GM23338 (cell line): Measurements from ENCODE around the gene DAAM1. TPM values are rescaled to one million over a fixed set of nuclear protein-coding genes. Genes with fewer than 3 reads are reported as not detected.

Source experiments
- ATAC-seq: fragments of 200-7000 bp; cut with Tn5 transposase; 3 replicates; pipeline ENCODE4 v1.9.1; 2020
- DNase-seq: peaks from one replicate; pipeline ENCODE4 v3.0.0-alpha.2; 2015; ENCODE audit warnings: low spot score
- H2AFZ ChIP-seq: fragments of 200-600 bp; sonication (generic); 2 replicates; pipeline ENCODE4 v1.8.0; 2016; ENCODE audit warnings: antibody characterized with exemption, mild to moderate bottlenecking, moderate library complexity
- H3F3A ChIP-seq: fragments of 200-600 bp; sonication (generic); replicated peaks from 2 replicates; pipeline ENCODE4 v1.8.0; 2017; ENCODE audit warnings: antibody characterized with exemption, mixed run types, low read depth
- H3K27ac ChIP-seq: fragments of 200-600 bp; sonication (generic); 2 replicates; pipeline ENCODE4 v1.6.1; 2016; ENCODE audit warnings: low read depth
- H3K27me3 ChIP-seq: fragments of 200-600 bp; sonication (generic); 2 replicates; pipeline ENCODE4 v1.8.0; 2016; ENCODE audit warnings: mild to moderate bottlenecking, mixed run types, moderate library complexity; ENCODE audit not compliant: insufficient read depth
- H3K36me3 ChIP-seq: fragments of 200-600 bp; sonication (generic); 2 replicates; pipeline ENCODE4 v1.8.0; 2016; ENCODE audit warnings: mild to moderate bottlenecking; ENCODE audit not compliant: insufficient read depth
- H3K4me1 ChIP-seq: fragments of 200-600 bp; sonication (generic); 2 replicates; pipeline ENCODE4 v1.8.0; 2016; ENCODE audit warnings: mild to moderate bottlenecking, moderate library complexity; ENCODE audit not compliant: insufficient read depth
- H3K4me2 ChIP-seq: fragments of 200-600 bp; sonication (generic); 2 replicates; pipeline ENCODE4 v1.7.1; 2017; ENCODE audit warnings: mixed run types
- H3K4me3 ChIP-seq: fragments of 200-600 bp; sonication (generic); 2 replicates; pipeline ENCODE4 v1.6.1; 2016; ENCODE audit warnings: mixed run types
- H3K79me2 ChIP-seq: fragments of 200-600 bp; sonication (generic); replicated peaks from 2 replicates; pipeline ENCODE4 v1.8.0; 2017; ENCODE audit warnings: mild to moderate bottlenecking; ENCODE audit not compliant: insufficient read depth
- H3K9me2 ChIP-seq: fragments of 200-600 bp; sonication (generic); 2 replicates; pipeline ENCODE4 v1.8.0; 2017; ENCODE audit not compliant: insufficient read depth
- H4K20me1 ChIP-seq: fragments of 200-600 bp; sonication (generic); replicated peaks from 2 replicates; pipeline ENCODE4 v1.8.0; 2017; ENCODE audit warnings: mild to moderate bottlenecking; ENCODE audit not compliant: insufficient read depth
- H3K27ac Mint-ChIP-seq: 2 replicates; pipeline ENCODE4 v1.8.0; 2020; ENCODE audit warnings: inconsistent platforms, mild to moderate bottlenecking, moderate library complexity, mixed read lengths
- H3K27me3 Mint-ChIP-seq: 3 replicates; pipeline ENCODE4 v1.8.0; 2022; ENCODE audit warnings: low read depth, mild to moderate bottlenecking, moderate library complexity, mixed read lengths, inconsistent platforms; ENCODE audit not compliant: insufficient read depth, poor library complexity
- H3K36me3 Mint-ChIP-seq: 3 replicates; pipeline ENCODE4 v1.8.0; 2021; ENCODE audit warnings: low read depth, mild to moderate bottlenecking, inconsistent platforms, moderate library complexity, mixed read lengths
- H3K4me1 Mint-ChIP-seq: 3 replicates; pipeline ENCODE4 v1.8.0; 2020; ENCODE audit warnings: mild to moderate bottlenecking, inconsistent platforms, mixed read lengths
- H3K4me3 Mint-ChIP-seq: 3 replicates; pipeline ENCODE4 v1.8.0; 2021; ENCODE audit warnings: moderate library complexity, mild to moderate bottlenecking, inconsistent platforms, mixed read lengths
- H3K9me3 Mint-ChIP-seq: 3 replicates; pipeline ENCODE4 v1.8.0; 2020; ENCODE audit warnings: moderate library complexity, mild to moderate bottlenecking, inconsistent platforms, mixed read lengths
- CREB1 ChIP-seq: fragments of 250-450 bp; sonication (Bioruptor Pico); IDR thresholded peaks from 2 replicates; pipeline ENCODE4 v1.5.0; 2020; ENCODE audit warnings: low read depth, mild to moderate bottlenecking, moderate library complexity
- CTCF ChIP-seq, 2 experiments: fragments of 200-600 bp in 1 of 2; sonication (generic) in 1 of 2; conservative IDR thresholded peaks; 2 replicates each; pipeline versions ENCODE4 v1.5.1 to v1.6.1; 2016 to 2017; ENCODE audit warnings: antibody characterized with exemption in 2 of 2, low read depth in 2 of 2, mild to moderate bottlenecking in 2 of 2, moderate library complexity in 1 of 2
- ETS1 ChIP-seq: IDR thresholded peaks from 2 replicates; pipeline ENCODE4 v1.6.1; 2016; ENCODE audit warnings: antibody characterized with exemption
- EZH2 ChIP-seq: fragments of 200-600 bp; sonication (generic); IDR thresholded peaks from one replicate; pipeline ENCODE4 v1.8.0; 2017; ENCODE audit warnings: antibody characterized with exemption, mild to moderate bottlenecking, low read depth; ENCODE audit not compliant: unreplicated experiment
- EZH2phosphoT487 ChIP-seq: fragments of 200-600 bp; sonication (generic); IDR thresholded peaks from one replicate; pipeline ENCODE4 v1.8.1; 2018; ENCODE audit warnings: antibody characterized with exemption; ENCODE audit not compliant: unreplicated experiment
- JUNB ChIP-seq: IDR thresholded peaks from one replicate; pipeline ENCODE4 v1.6.1; 2016; ENCODE audit warnings: antibody characterized with exemption; ENCODE audit not compliant: unreplicated experiment
- NANOG ChIP-seq: IDR thresholded peaks from 2 replicates; pipeline ENCODE4 v1.6.1; 2016; ENCODE audit warnings: antibody characterized with exemption, borderline replicate concordance
- POLR2AphosphoS5 ChIP-seq: IDR thresholded peaks from 2 replicates; pipeline ENCODE4 v1.6.1; 2016; ENCODE audit warnings: antibody characterized with exemption, low read depth
- REST ChIP-seq: IDR thresholded peaks from one replicate; pipeline ENCODE4 v1.6.1; 2018; ENCODE audit warnings: antibody characterized with exemption; ENCODE audit not compliant: unreplicated experiment
- STAT1 ChIP-seq: IDR thresholded peaks from one replicate; pipeline ENCODE4 v1.6.1; 2016; ENCODE audit warnings: antibody characterized with exemption; ENCODE audit not compliant: unreplicated experiment
- ZNF331 ChIP-seq: fragments of 250-450 bp; sonication (Bioruptor Pico); IDR thresholded peaks from 2 replicates; pipeline ENCODE4 v1.5.0; 2020; ENCODE audit warnings: low read depth, mild to moderate bottlenecking, moderate library complexity
- ZNF462 ChIP-seq: fragments of 250-450 bp; sonication (Bioruptor Pico); IDR thresholded peaks from 2 replicates; pipeline ENCODE4 v1.5.0; 2020; ENCODE audit warnings: mild to moderate bottlenecking, moderate library complexity
- polyA plus RNA-seq: library from polyadenylated mRNA; unstranded; fragments of >200 nt; fragmentation: Nextera tagmentation; extraction: Ambion mirVana; gene quantifications from 2 replicates; pipeline ENCODE4 v1.2.1, GENCODE V29; 2016
- total RNA-seq: library from RNA; depleted of rRNA; stranded (reverse); fragments of >200 nt; shearing (Covaris generic); gene quantifications from 2 replicates; pipeline ENCODE4 v1.2.3, GENCODE V29; 2014

DAAM1 gene
- total and polyA plus RNA-seq, 2 experiments from 2014 or later = 36.3 to 42.1 TPM

- TF ChIP-seq ETS1 (no peak), STAT1 (no peak), NANOG (no peak), EZH2phosphoT487 (no peak), CREB1 (CRISPR knock-in tag) (no peak), EZH2 (no peak), JUNB (no peak), POLR2AphosphoS5 (no peak), CTCF (conservative IDR thresholded peaks at IDR 0.05; ENCODE audit: low read depth in 2 of 2) (no peak), ZNF331 (no peak)
These were observed 83.3 kb downstream of the DAAM1 start (continued) for GRCh38 chr14:59271734-59272133.

GRCh38 chr14:59272633-59273032, 84.2 kb downstream of the DAAM1 start:
- TF ChIP-seq ZNF331 = no peak
- no peak for TF ChIP-seq ZNF462
- no peak for TF ChIP-seq REST
- no peak for TF ChIP-seq ETS1
- Histone ChIP-seq H3K27me3 (no peaks in the 10 kb centered on the region), H3K27ac (no peak overlapping the region), H3F3A (no peaks in the 10 kb centered on the region), H3K79me2 (no peaks in the 10 kb centered on the region), H2AFZ (no peak overlapping the region), H3K4me3 (no peak overlapping the region), H3K4me1 (peaks cover 3% of the 10 kb centered on the region; the same call in 1 of the 2 replicates), H3K4me2 (no peak overlapping the region), H3K9me2 (no peaks in the 10 kb centered on the region), H4K20me1 (no peaks in the 10 kb centered on the region), H3K36me3 (no peaks in the 10 kb centered on the region)
- no peaks in the 10 kb centered on the region; the same call in 2 of the 3 replicates for H3K36me3 Mint-ChIP-seq
- DNase-seq (no peak), ATAC-seq (no peak)
- no peaks in the 10 kb centered on the region for H3K9me3 Mint-ChIP-seq
- peaks cover 17% of the 10 kb centered on the region for H3K4me1 Mint-ChIP-seq
- H3K27ac Mint-ChIP-seq = no peak overlapping the region
- H3K4me3 Mint-ChIP-seq = no peak overlapping the region
- peaks cover 2% of the 10 kb centered on the region for H3K27me3 Mint-ChIP-seq
